Lower leg skin (tissue), 4 donors: ENCODE results near the gene SLIT3. TPM values are rescaled to one million over a fixed set of nuclear protein-coding genes. Genes with fewer than 3 reads are reported as not detected.

Experiments
- DNase-seq, 2 donors: peaks; one replicate each; pipeline ENCODE4 v3.0.0-alpha.2; 2019; ENCODE audit warnings: low spot score in 2 of 2
- H3K4me3 ChIP-seq: fragments of 200-600 bp; sonication (generic); 2 replicates; pipeline ENCODE4 v1.5.1; 2017; ENCODE audit warnings: mild to moderate bottlenecking, low read depth; ENCODE audit not compliant: poor library complexity, severe bottlenecking
- POLR2A ChIP-seq, 2 donors: fragments of 450-650 bp; IDR thresholded peaks; one replicate each; pipeline ENCODE4 v1.6.1; 2016 to 2017; ENCODE audit warnings: antibody characterized with exemption in 2 of 2, mild to moderate bottlenecking in 1 of 2, moderate library complexity in 1 of 2
- WGBS, 2 donors: methylation state at CpG; one replicate each; pipeline ENCODE4 v1.1.5; 2018; 5-methylcytosine and 5-hydroxymethylcytosine counted together
- intact Hi-C: fragments of 100-400 bp; cut with DNase I; formaldehyde crosslinking; loops from one replicate; pipeline ENCODE4 v1.15.0; 2023; ENCODE audit warnings: low total_unique reads
- total RNA-seq, 4 donors: library from RNA; depleted of rRNA; stranded (reverse); fragments of >200 nt; gene quantifications; one replicate each; pipeline ENCODE4 v1.1.0, GENCODE V29; 2016
- TF ChIP-seq, protein P1 (sequence below), 3 donors: fragments of 450-650 bp; IDR thresholded peaks; one replicate each; pipeline ENCODE4 v1.5.1; 2016; ENCODE audit warnings: antibody characterized with exemption in 3 of 3, mild to moderate bottlenecking in 3 of 3, moderate library complexity in 2 of 3

Gene SLIT3
- total RNA-seq, 4 donors from 2014 or later, result 12.4 to 66.0 (median 22.8) TPM

- TF ChIP-seq POLR2A (IDR thresholded peaks at IDR 0.05), result no peak
- TF ChIP-seq, protein P1, sequence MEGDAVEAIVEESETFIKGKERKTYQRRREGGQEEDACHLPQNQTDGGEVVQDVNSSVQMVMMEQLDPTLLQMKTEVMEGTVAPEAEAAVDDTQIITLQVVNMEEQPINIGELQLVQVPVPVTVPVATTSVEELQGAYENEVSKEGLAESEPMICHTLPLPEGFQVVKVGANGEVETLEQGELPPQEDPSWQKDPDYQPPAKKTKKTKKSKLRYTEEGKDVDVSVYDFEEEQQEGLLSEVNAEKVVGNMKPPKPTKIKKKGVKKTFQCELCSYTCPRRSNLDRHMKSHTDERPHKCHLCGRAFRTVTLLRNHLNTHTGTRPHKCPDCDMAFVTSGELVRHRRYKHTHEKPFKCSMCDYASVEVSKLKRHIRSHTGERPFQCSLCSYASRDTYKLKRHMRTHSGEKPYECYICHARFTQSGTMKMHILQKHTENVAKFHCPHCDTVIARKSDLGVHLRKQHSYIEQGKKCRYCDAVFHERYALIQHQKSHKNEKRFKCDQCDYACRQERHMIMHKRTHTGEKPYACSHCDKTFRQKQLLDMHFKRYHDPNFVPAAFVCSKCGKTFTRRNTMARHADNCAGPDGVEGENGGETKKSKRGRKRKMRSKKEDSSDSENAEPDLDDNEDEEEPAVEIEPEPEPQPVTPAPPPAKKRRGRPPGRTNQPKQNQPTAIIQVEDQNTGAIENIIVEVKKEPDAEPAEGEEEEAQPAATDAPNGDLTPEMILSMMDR (IDR thresholded peaks at IDR 0.05), result no peak
- WGBS, 2 donors, result 62 to 83% methylated on average over 5 of the region's 5 CpGs
- DNase-seq, result no peak
- no peak overlapping the region for H3K4me3 ChIP-seq
- intact Hi-C loops, result no loop called here
Observed at GRCh38 chr5:169065400-169065799, 235.5 kb downstream of the SLIT3 start.

- no peak for DNase-seq
- intact Hi-C loops, result no loop called here
- H3K4me3 ChIP-seq, result no peak overlapping the region
- WGBS, 2 donors, result 44 to 52% methylated on average over 3 of the region's 3 CpGs
- no peak for TF ChIP-seq POLR2A (IDR thresholded peaks at IDR 0.05)
- TF ChIP-seq, protein P1 (IDR thresholded peaks at IDR 0.05), result no peak
Observed at GRCh38 chr5:169064093-169064492, 236.8 kb downstream of the SLIT3 start.

DNA sequence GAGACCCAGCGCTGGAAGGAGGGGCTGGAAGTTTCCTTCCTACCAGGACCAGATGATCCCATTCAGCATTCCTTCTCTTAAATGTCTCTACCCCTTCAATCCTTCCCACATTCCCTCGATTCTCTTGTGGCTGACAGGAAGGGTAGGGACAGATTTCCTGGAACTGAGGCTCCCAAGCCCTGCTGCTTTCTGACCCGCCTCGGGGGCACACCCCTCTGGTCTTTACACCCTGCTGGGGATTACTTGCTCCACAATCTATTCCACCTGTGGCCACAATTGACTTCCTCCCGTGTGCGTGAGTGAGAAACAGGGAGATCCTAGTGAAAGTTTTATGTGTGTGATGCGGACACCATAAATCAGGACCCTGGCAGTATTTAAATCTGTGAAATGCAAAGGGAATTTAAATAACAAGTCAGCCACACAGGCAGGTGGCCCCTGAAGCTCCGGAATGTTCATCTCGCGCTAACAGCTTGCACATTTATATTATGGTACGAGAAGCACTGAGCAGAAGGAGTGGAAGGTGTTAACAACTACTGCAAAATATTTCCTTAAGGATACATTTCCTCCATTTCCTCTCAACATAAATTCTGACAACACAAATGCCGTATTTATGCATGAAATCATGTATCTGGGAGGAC is 237.5 kb downstream of the SLIT3 start:
- WGBS, 2 donors, result 63 to 68% methylated on average over 12 of the region's 12 CpGs
- no peak overlapping the region for H3K4me3 ChIP-seq
- TF ChIP-seq, protein P1 (IDR thresholded peaks at IDR 0.05), result no peak
- no peak for TF ChIP-seq POLR2A (IDR thresholded peaks at IDR 0.05)
- intact Hi-C loops, result no loop called here
- DNase-seq, result no peak

- WGBS, 2 donors, result 61 to 71% methylated on average over 2 of the region's 2 CpGs
- intact Hi-C loops, result no loop called here
Observed at GRCh38 chr5:169062690-169063089, 238.2 kb downstream of the SLIT3 start.

GRCh38 chr5:169054506-169054905 is 246.4 kb downstream of the SLIT3 start:
- DNase-seq, result no peak
- TF ChIP-seq, protein P1 (IDR thresholded peaks at IDR 0.05), result no peak
- no peak for TF ChIP-seq POLR2A (IDR thresholded peaks at IDR 0.05)
- 89 to 92% methylated on average over 8 of the region's 8 CpGs for WGBS, 2 donors
- H3K4me3 ChIP-seq, result no peak overlapping the region
- intact Hi-C loops, result no loop called here

More at GRCh38 chr5:169062690-169063089, 238.2 kb downstream of the SLIT3 start:
- TF ChIP-seq POLR2A (IDR thresholded peaks at IDR 0.05), result no peak
- TF ChIP-seq, protein P1 (IDR thresholded peaks at IDR 0.05), result no peak
- no peak overlapping the region for H3K4me3 ChIP-seq
- no peak for DNase-seq

GRCh38 chr5:169052207-169052606 is 248.7 kb downstream of the SLIT3 start:
- DNase-seq, result no peak
- 59 to 72% methylated on average over 3 of the region's 3 CpGs for WGBS, 2 donors

More at GRCh38 chr5:169052207-169052606, 248.7 kb downstream of the SLIT3 start:
- no peak overlapping the region for H3K4me3 ChIP-seq
- intact Hi-C loops, result no loop called here
- TF ChIP-seq, protein P1 (IDR thresholded peaks at IDR 0.05), result no peak
- no peak for TF ChIP-seq POLR2A (IDR thresholded peaks at IDR 0.05)
